CD4-positive, alpha-beta T cell treated with Interleukin-17A for 1 hour (primary cell): ENCODE measurements around the gene NCR3LG1.

ENCODE experiments used
- DNase-seq: peaks from one replicate; pipeline ENCODE4 v3.0.0-alpha.2; 2020

NCR3LG1 gene

GRCh38 chr11:17371614-17372013 is 20.0 kb downstream of the NCR3LG1 start:
- no peak for DNase-seq

- no peak for DNase-seq
Observed at GRCh38 chr11:17375547-17375946, 23.9 kb downstream of the NCR3LG1 start.

- DNase-seq = no peak
Observed at GRCh38 chr11:17376493-17376892, 24.9 kb downstream of the NCR3LG1 start.

- DNase-seq = no peak
Observed at GRCh38 chr11:17378655-17379054, 27.1 kb downstream of the NCR3LG1 start.

GRCh38 chr11:17379383-17380180 is 28.0 kb downstream of the NCR3LG1 start:
- no peak for DNase-seq

GRCh38 chr11:17381156-17381555 is 29.6 kb downstream of the NCR3LG1 start:
- no peak for DNase-seq

GRCh38 chr11:17382046-17382728 is 30.6 kb downstream of the NCR3LG1 start:
- no peak for DNase-seq

- DNase-seq = peak; percentile 2
Observed at GRCh38 chr11:17383461-17383860, 31.9 kb downstream of the NCR3LG1 start.

- DNase-seq = peak; percentile 76
Observed at GRCh38 chr11:17384002-17384511, 32.5 kb downstream of the NCR3LG1 start.

GRCh38 chr11:17385492-17385891 is 33.9 kb downstream of the NCR3LG1 start:
- no peak for DNase-seq

- DNase-seq = no peak
Observed at GRCh38 chr11:17385926-17386325, 34.3 kb downstream of the NCR3LG1 start.

- peak; percentile 24 for DNase-seq
Observed at GRCh38 chr11:17386331-17387084, 34.9 kb downstream of the NCR3LG1 start.

- DNase-seq = no peak
Observed at GRCh38 chr11:17387254-17387653, 35.7 kb downstream of the NCR3LG1 start.

- no peak for DNase-seq
Observed at GRCh38 chr11:17387811-17388210, 36.2 kb downstream of the NCR3LG1 start.

GRCh38 chr11:17388609-17389210 is 37.1 kb downstream of the NCR3LG1 start, which contains the start of gene KCNJ11:
TSS of gene KCNJ11 (minus strand) at chr11:17388659. CDS start at chr11:17388091, 568 bp downstream.
- no peak for DNase-seq

GRCh38 chr11:17389211-17389956 is 37.8 kb downstream of the NCR3LG1 start:
- DNase-seq = peak; percentile 81

- no peak for DNase-seq
Observed at GRCh38 chr11:17389957-17390649, 38.5 kb downstream of the NCR3LG1 start.

- no peak for DNase-seq
Observed at GRCh38 chr11:17391493-17392355, 40.1 kb downstream of the NCR3LG1 start.

GRCh38 chr11:17392872-17393271 is 41.3 kb downstream of the NCR3LG1 start:
- DNase-seq = no peak

GRCh38 chr11:17393472-17393871 is 41.9 kb downstream of the NCR3LG1 start:
- DNase-seq = no peak
